K562 (cell line): ENCODE measurements around the gene SRPK2. TPM values are rescaled to one million over a fixed set of nuclear protein-coding genes. Genes with fewer than 3 reads are reported as not detected.
A peak's percentile ranks its signal among the peaks of the same experiment; 100 is the strongest.

Experiments
- CSDE1 ChIP-seq, 2 experiments: fragments of 450-650 bp; IDR thresholded peaks; 2 replicates each; pipeline ENCODE4 v1.6.1; 2016; ENCODE audit warnings: mild to moderate bottlenecking in 1 of 2
- EWSR1 ChIP-seq: fragments of 450-650 bp; IDR thresholded peaks from 2 replicates; pipeline ENCODE4 v1.6.1; 2018; ENCODE audit warnings: borderline replicate concordance, mild to moderate bottlenecking, low read depth, moderate library complexity; ENCODE audit not compliant: partially characterized antibody
- HDGF ChIP-seq: fragments of 450-650 bp; IDR thresholded peaks from 2 replicates; pipeline ENCODE4 v1.6.1; 2016
- MBD1 ChIP-seq: fragments of 250-450 bp; sonication (Bioruptor Pico); IDR thresholded peaks from 2 replicates; pipeline ENCODE4 v1.8.0; 2022; ENCODE audit warnings: inconsistent platforms
- PPARD ChIP-seq: fragments of 250-450 bp; sonication (Bioruptor Pico); IDR thresholded peaks from 2 replicates; pipeline ENCODE4 v1.8.0; 2022; ENCODE audit warnings: inconsistent platforms, mild to moderate bottlenecking, moderate library complexity
- SIX5 ChIP-seq, 2 experiments: IDR thresholded peaks; 2 replicates each; pipeline ENCODE4 v1.6.1; 2011; ENCODE audit warnings: low read length in 2 of 2, borderline replicate concordance in 1 of 2, low read depth in 1 of 2, mild to moderate bottlenecking in 1 of 2, moderate library complexity in 1 of 2; ENCODE audit not compliant: insufficient read depth in 1 of 2
- SMARCC2 ChIP-seq: fragments of 450-650 bp; IDR thresholded peaks from 2 replicates; pipeline ENCODE4 v1.6.1; 2017; ENCODE audit warnings: antibody characterized with exemption, moderate library complexity, mild to moderate bottlenecking, low read depth
- ZFPM2 ChIP-seq: fragments of 250-450 bp; sonication (Bioruptor Pico); IDR thresholded peaks from 2 replicates; pipeline ENCODE4 v1.5.1; 2022; ENCODE audit warnings: mild to moderate bottlenecking
- ZNF354B ChIP-seq: fragments of 250-450 bp; sonication (Bioruptor Pico); IDR thresholded peaks from 2 replicates; pipeline ENCODE4 v1.4.0; 2020
- ZNF511 ChIP-seq: sonication (generic); formaldehyde crosslinking; IDR thresholded peaks from 2 replicates; pipeline ENCODE4 v1.8.0; 2022; ENCODE audit warnings: mild to moderate bottlenecking, missing genetic modification reagents
- ZNF592 ChIP-seq: fragments of 450-650 bp; IDR thresholded peaks from 2 replicates; pipeline ENCODE4 v1.6.1; 2017; ENCODE audit warnings: antibody characterized with exemption, mild to moderate bottlenecking
- ZNF655 ChIP-seq: fragments of 250-450 bp; sonication (Bioruptor Pico); IDR thresholded peaks from 2 replicates; pipeline ENCODE4 v1.5.0; 2021
- ZZZ3 ChIP-seq: fragments of 450-650 bp; IDR thresholded peaks from 2 replicates; pipeline ENCODE4 v1.6.1; 2016; ENCODE audit warnings: antibody characterized with exemption, mild to moderate bottlenecking, moderate library complexity
- polyA plus RNA-seq, 8 experiments: library from polyadenylated mRNA; depleted of rRNA in 4 of 8; stranded (reverse) in 5 of 8; unstranded in 3 of 8; fragments of >200 nt; fragmentation: Nextera tagmentation in 2 of 8; fragmentation: Illumina TruSeq in 1 of 8; extraction: Ambion mirVana in 2 of 8; extraction: Trizol in 1 of 8; gene quantifications; 2 replicates each; pipeline versions ENCODE4 v1.2.1 to v1.2.3, GENCODE V29; 2011 to 2014; ENCODE audit warnings: inconsistent platforms in 1 of 8, missing spikeins in 1 of 8
- total RNA-seq, 7 experiments: library from RNA; depleted of rRNA in 6 of 7; stranded (reverse); fragments of >200 nt in 6 of 7; fragmentation: Illumina TruSeq in 2 of 7; extraction: Trizol in 2 of 7; gene quantifications; 2 replicates each; pipeline versions ENCODE4 v1.2.1 to v1.2.3, GENCODE V29; 2011 to 2021; ENCODE audit warnings: low replicate concordance in 1 of 7

SRPK2 gene
- total and polyA plus RNA-seq, 9 of the 15 experiments (the other 6 are each of a cell fraction or from before 2014, with no cell fraction given), result 21.5 to 44.7 (median 33.3) TPM

GRCh38 chr7:105269397-105269796 is 119.3 kb downstream of the SRPK2 start (continued):
- TF ChIP-seq ZFPM2 (no peak), SMARCC2 (no peak), PPARD (CRISPR knock-in tag) (no peak), ZZZ3 (0 out of 2 replicates have a peak, but pooled peaks have one; percentile 28), ZNF511 (no peak), SIX5 (IDR thresholded peaks at IDR 0.05; ENCODE audit: borderline replicate concordance in 1 of 2, insufficient read depth in 1 of 2, low read depth in 1 of 2, low read length in 2 of 2) (no peak), EWSR1 (peak; percentile 25), ZNF354B (CRISPR knock-in tag) (no peak), HDGF (no peak), ZNF592 (no peak), MBD1 (CRISPR knock-in tag) (no peak), ZNF655 (CRISPR knock-in tag) (no peak), CSDE1 (IDR thresholded peaks at IDR 0.05) (0 out of 4 replicates have a peak, but pooled peaks of 1 of the 2 experiments have one; percentile 32)
